Astrocyte (in vitro differentiated cells and primary cell): ENCODE results near the gene CTTN. TPM values are rescaled to one million over a fixed set of nuclear protein-coding genes. Genes with fewer than 3 reads are reported as not detected.

Experiments
- DNase-seq: peaks from one replicate; pipeline ENCODE4 v3.0.0-alpha.2; 2010; ENCODE audit warnings: low read depth
- FAIRE-seq: peaks from 2 replicates; lab custom pipeline; 2011; peaks lifted over from hg19 to GRCh38; lab: Jason Lieb, UNC
- H2AFZ ChIP-seq: 2 replicates; pipeline ENCODE4 v1.6.0; 2012; ENCODE audit warnings: low read depth, low read length, inconsistent platforms
- H3K27ac ChIP-seq: 2 replicates; pipeline ENCODE4 v1.5.1; 2011; ENCODE audit warnings: low read depth, low read length, inconsistent platforms
- H3K27me3 ChIP-seq: 2 replicates; pipeline ENCODE4 v1.6.0; 2011; ENCODE audit warnings: low read length, inconsistent platforms; ENCODE audit not compliant: insufficient read depth
- H3K36me3 ChIP-seq: 2 replicates; pipeline ENCODE4 v1.5.1; 2011; ENCODE audit warnings: low read length, inconsistent platforms; ENCODE audit not compliant: insufficient read depth
- H3K4me1 ChIP-seq: 2 replicates; pipeline ENCODE4 v1.5.1; 2011; ENCODE audit warnings: low read length, inconsistent platforms; ENCODE audit not compliant: insufficient read depth
- H3K4me2 ChIP-seq: 2 replicates; pipeline ENCODE4 v1.6.0; 2012; ENCODE audit warnings: low read length, inconsistent platforms
- H3K4me3 ChIP-seq: 2 replicates; pipeline ENCODE4 v1.5.1; 2011; ENCODE audit warnings: low read depth, mild to moderate bottlenecking, low read length, inconsistent platforms; ENCODE audit not compliant: insufficient read depth
- H3K79me2 ChIP-seq: 2 replicates; pipeline ENCODE4 v1.6.0; 2012; ENCODE audit warnings: mild to moderate bottlenecking, low read length, inconsistent platforms; ENCODE audit not compliant: insufficient read depth
- H3K9ac ChIP-seq: 2 replicates; pipeline ENCODE4 v1.6.0; 2012; ENCODE audit warnings: mild to moderate bottlenecking, low read length, inconsistent platforms
- H3K9me3 ChIP-seq: 2 replicates; pipeline ENCODE4 v1.5.1; 2012; ENCODE audit warnings: low read depth, mild to moderate bottlenecking, low read length, inconsistent platforms; ENCODE audit not compliant: insufficient read depth
- H4K20me1 ChIP-seq: 2 replicates; pipeline ENCODE4 v1.6.0; 2012; ENCODE audit warnings: low read length, inconsistent platforms; ENCODE audit not compliant: insufficient read depth
- H3K27ac Mint-ChIP-seq: one replicate; pipeline ENCODE4 v1.8.0; 2021; ENCODE audit warnings: mild to moderate bottlenecking, mixed read lengths; ENCODE audit not compliant: unreplicated experiment
- H3K27me3 Mint-ChIP-seq: one replicate; pipeline ENCODE4 v1.8.0; 2021; ENCODE audit warnings: low read depth, mixed read lengths; ENCODE audit not compliant: unreplicated experiment
- H3K36me3 Mint-ChIP-seq: one replicate; pipeline ENCODE4 v1.8.0; 2021; ENCODE audit warnings: low read depth, mixed read lengths; ENCODE audit not compliant: unreplicated experiment
- H3K4me1 Mint-ChIP-seq: one replicate; pipeline ENCODE4 v1.8.0; 2021; ENCODE audit warnings: low read depth, mixed read lengths; ENCODE audit not compliant: unreplicated experiment
- H3K4me3 Mint-ChIP-seq: one replicate; pipeline ENCODE4 v1.8.0; 2021; ENCODE audit warnings: mild to moderate bottlenecking, moderate library complexity, mixed read lengths; ENCODE audit not compliant: unreplicated experiment
- H3K9me3 Mint-ChIP-seq: one replicate; pipeline ENCODE4 v1.8.0; 2021; ENCODE audit warnings: mild to moderate bottlenecking, mixed read lengths; ENCODE audit not compliant: unreplicated experiment
- EZH2 ChIP-seq: IDR thresholded peaks from 2 replicates; pipeline ENCODE4 v1.6.1; 2012; ENCODE audit warnings: mild to moderate bottlenecking, low read length, inconsistent platforms; ENCODE audit not compliant: insufficient read depth
- total RNA-seq: library from RNA; stranded (reverse); gene quantifications from 2 replicates; pipeline ENCODE4 v1.2.1, GENCODE V29; 2021
- TF ChIP-seq, protein P1 (sequence below): IDR thresholded peaks from 2 replicates; pipeline ENCODE4 v1.5.1; 2011; ENCODE audit warnings: low read depth, mild to moderate bottlenecking, inconsistent platforms, low read length, moderate library complexity; ENCODE audit not compliant: insufficient read depth

The CTTN gene
- total RNA-seq, 1 donor from 2014 or later: 344 TPM

GRCh38 chr11:70399681-70400112, 1.4 kb downstream of the CTTN start:
- no peaks in the 10 kb centered on the region for H3K27me3 Mint-ChIP-seq
- H2AFZ ChIP-seq: no peak overlapping the region
- H3K4me1 ChIP-seq: peaks cover 24% of the 10 kb centered on the region
- peaks cover 52% of the 10 kb centered on the region for H4K20me1 ChIP-seq
- H3K9me3 ChIP-seq: no peaks in the 10 kb centered on the region
- no peak for TF ChIP-seq EZH2
- TF ChIP-seq, protein P1, sequence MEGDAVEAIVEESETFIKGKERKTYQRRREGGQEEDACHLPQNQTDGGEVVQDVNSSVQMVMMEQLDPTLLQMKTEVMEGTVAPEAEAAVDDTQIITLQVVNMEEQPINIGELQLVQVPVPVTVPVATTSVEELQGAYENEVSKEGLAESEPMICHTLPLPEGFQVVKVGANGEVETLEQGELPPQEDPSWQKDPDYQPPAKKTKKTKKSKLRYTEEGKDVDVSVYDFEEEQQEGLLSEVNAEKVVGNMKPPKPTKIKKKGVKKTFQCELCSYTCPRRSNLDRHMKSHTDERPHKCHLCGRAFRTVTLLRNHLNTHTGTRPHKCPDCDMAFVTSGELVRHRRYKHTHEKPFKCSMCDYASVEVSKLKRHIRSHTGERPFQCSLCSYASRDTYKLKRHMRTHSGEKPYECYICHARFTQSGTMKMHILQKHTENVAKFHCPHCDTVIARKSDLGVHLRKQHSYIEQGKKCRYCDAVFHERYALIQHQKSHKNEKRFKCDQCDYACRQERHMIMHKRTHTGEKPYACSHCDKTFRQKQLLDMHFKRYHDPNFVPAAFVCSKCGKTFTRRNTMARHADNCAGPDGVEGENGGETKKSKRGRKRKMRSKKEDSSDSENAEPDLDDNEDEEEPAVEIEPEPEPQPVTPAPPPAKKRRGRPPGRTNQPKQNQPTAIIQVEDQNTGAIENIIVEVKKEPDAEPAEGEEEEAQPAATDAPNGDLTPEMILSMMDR: no peak
- peaks cover 4% of the 10 kb centered on the region for H3K36me3 ChIP-seq
- H3K4me3 ChIP-seq: peak overlapping the region; percentile 93
- H3K36me3 Mint-ChIP-seq: peaks cover 3% of the 10 kb centered on the region
- peak overlapping the region; percentile 86 for H3K4me3 Mint-ChIP-seq
- FAIRE-seq (no peak), DNase-seq (peak; percentile 93)
- no peaks in the 10 kb centered on the region for H3K27me3 ChIP-seq
- peak overlapping the region; percentile 90 for H3K9ac ChIP-seq
- peak overlapping the region; percentile 99 for H3K4me2 ChIP-seq
- peaks cover 87% of the 10 kb centered on the region for H3K79me2 ChIP-seq
- H3K27ac Mint-ChIP-seq: peak overlapping the region; percentile 93
- peaks cover 22% of the 10 kb centered on the region for H3K4me1 Mint-ChIP-seq
- H3K9me3 Mint-ChIP-seq: no peaks in the 10 kb centered on the region
- peak overlapping the region; percentile 89 for H3K27ac ChIP-seq

DNA sequence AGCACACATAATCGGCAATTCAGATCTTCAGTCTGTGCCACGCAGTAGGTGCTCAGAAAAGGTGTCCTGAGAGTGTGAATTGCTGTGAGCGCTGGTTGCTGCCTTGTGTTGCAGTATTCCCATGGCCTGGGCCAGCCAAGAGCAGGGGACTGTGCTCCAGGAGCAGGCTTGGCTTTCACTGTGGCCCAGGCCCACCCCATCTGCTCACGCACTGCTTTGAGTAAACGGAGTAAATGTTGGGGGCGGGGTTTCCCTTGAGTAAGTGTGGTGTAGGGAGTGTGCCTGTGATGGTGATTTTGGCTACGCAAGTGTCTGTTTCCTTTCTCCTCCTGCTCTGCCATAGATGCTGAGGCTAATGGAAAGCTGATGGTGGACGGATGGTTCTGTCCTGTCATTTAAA, 2.3 kb downstream of the CTTN start:
- peak overlapping the region; percentile 99 for H3K4me2 ChIP-seq
- H4K20me1 ChIP-seq: peaks cover 61% of the 10 kb centered on the region
- Mint-ChIP-seq H3K27me3 (no peaks in the 10 kb centered on the region), H3K27ac (no peak overlapping the region), H3K4me3 (peak overlapping the region; percentile 86), H3K9me3 (no peaks in the 10 kb centered on the region), H3K36me3 (peaks cover 3% of the 10 kb centered on the region), H3K4me1 (peaks cover 26% of the 10 kb centered on the region)
- H3K27ac ChIP-seq: peak overlapping the region; percentile 89
- H3K9me3 ChIP-seq: no peaks in the 10 kb centered on the region
- DNase-seq (no peak), FAIRE-seq (no peak)
- no peak overlapping the region for H3K4me3 ChIP-seq
- H3K27me3 ChIP-seq: no peaks in the 10 kb centered on the region
- H2AFZ ChIP-seq: no peak overlapping the region
- peaks cover 24% of the 10 kb centered on the region for H3K4me1 ChIP-seq
- TF ChIP-seq, protein P1: no peak
- TF ChIP-seq EZH2: no peak
- peaks cover 96% of the 10 kb centered on the region for H3K79me2 ChIP-seq
- peak overlapping the region; percentile 90 for H3K9ac ChIP-seq
- peaks cover 4% of the 10 kb centered on the region for H3K36me3 ChIP-seq

GRCh38 chr11:70402016-70402415, 3.7 kb downstream of the CTTN start:
- H3K27ac Mint-ChIP-seq: no peak overlapping the region
- peaks cover 26% of the 10 kb centered on the region for H3K4me1 Mint-ChIP-seq
- Histone ChIP-seq H3K9me3 (no peaks in the 10 kb centered on the region), H3K4me3 (no peak overlapping the region), H3K27ac (no peak overlapping the region), H3K4me2 (no peak overlapping the region), H4K20me1 (peaks cover 74% of the 10 kb centered on the region), H3K36me3 (peaks cover 17% of the 10 kb centered on the region), H3K79me2 (peaks cover 98% of the 10 kb centered on the region), H3K9ac (no peak overlapping the region), H2AFZ (no peak overlapping the region), H3K27me3 (no peaks in the 10 kb centered on the region), H3K4me1 (peaks cover 24% of the 10 kb centered on the region)
- DNase-seq (no peak), FAIRE-seq (no peak)
- H3K9me3 Mint-ChIP-seq: no peaks in the 10 kb centered on the region
- TF ChIP-seq, protein P1: no peak
- TF ChIP-seq EZH2: no peak
- no peaks in the 10 kb centered on the region for H3K27me3 Mint-ChIP-seq
- peaks cover 6% of the 10 kb centered on the region for H3K36me3 Mint-ChIP-seq
- no peak overlapping the region for H3K4me3 Mint-ChIP-seq
